Loucy (cell line): ENCODE measurements around the gene SLC10A7.

Experiments
- H2AFZ ChIP-seq: fragments of 200-600 bp; sonication (generic); 2 replicates; pipeline ENCODE4 v1.6.0; 2016; ENCODE audit warnings: antibody characterized with exemption, mild to moderate bottlenecking, low read length, moderate library complexity
- H3F3A ChIP-seq: fragments of 200-600 bp; 2 replicates; pipeline ENCODE4 v1.6.0; 2016; ENCODE audit warnings: antibody characterized with exemption, low read depth, mild to moderate bottlenecking
- H3K27me3 ChIP-seq: fragments of 200-600 bp; sonication (generic); 2 replicates; pipeline ENCODE4 v1.6.1; 2014; ENCODE audit warnings: low read length, mild to moderate bottlenecking; ENCODE audit not compliant: insufficient read depth, poor library complexity, severe bottlenecking
- H3K36me3 ChIP-seq: fragments of 200-600 bp; sonication (generic); 2 replicates; pipeline ENCODE4 v1.6.1; 2016; ENCODE audit warnings: low read length; ENCODE audit not compliant: insufficient read depth
- H3K4me1 ChIP-seq: fragments of 200-600 bp; sonication (generic); 2 replicates; pipeline ENCODE4 v1.5.1; 2014; ENCODE audit warnings: low read length, mild to moderate bottlenecking; ENCODE audit not compliant: insufficient read depth, poor library complexity, severe bottlenecking
- H3K4me2 ChIP-seq: fragments of 200-600 bp; sonication (generic); 2 replicates; pipeline ENCODE4 v1.6.0; 2014; ENCODE audit warnings: antibody characterized with exemption, low read length, low read depth, mild to moderate bottlenecking; ENCODE audit not compliant: poor library complexity, severe bottlenecking
- H3K4me3 ChIP-seq: fragments of 200-600 bp; sonication (generic); 2 replicates; pipeline ENCODE4 v1.5.1; 2014; ENCODE audit warnings: low read length, mild to moderate bottlenecking, mixed read lengths; ENCODE audit not compliant: poor library complexity, severe bottlenecking
- H3K79me2 ChIP-seq: fragments of 200-600 bp; sonication (generic); 2 replicates; pipeline ENCODE4 v1.6.1; 2014; ENCODE audit warnings: low read length; ENCODE audit not compliant: insufficient read depth
- H3K9ac ChIP-seq: fragments of 200-600 bp; sonication (generic); 2 replicates; pipeline ENCODE4 v1.6.0; 2014; ENCODE audit warnings: mild to moderate bottlenecking, low read depth, low read length, moderate library complexity; ENCODE audit not compliant: poor library complexity, severe bottlenecking
- H3K9me2 ChIP-seq: fragments of 200-600 bp; sonication (generic); replicated peaks from 2 replicates; pipeline ENCODE4 v1.6.1; 2016; ENCODE audit warnings: low read depth, low read length, mixed read lengths
- H3K9me3 ChIP-seq: fragments of 200-600 bp; sonication (generic); 2 replicates; pipeline ENCODE4 v1.6.1; 2014; ENCODE audit warnings: mild to moderate bottlenecking, antibody characterized with exemption, low read length, low read depth; ENCODE audit not compliant: insufficient read depth
- H4K20me1 ChIP-seq: fragments of 200-600 bp; sonication (generic); 2 replicates; pipeline ENCODE4 v1.6.0; 2014; ENCODE audit warnings: antibody characterized with exemption, low read length, mild to moderate bottlenecking; ENCODE audit not compliant: insufficient read depth, poor library complexity, severe bottlenecking
- EZH2phosphoT487 ChIP-seq: fragments of 200-600 bp; IDR thresholded peaks from 2 replicates; pipeline ENCODE4 v1.6.1; 2018; ENCODE audit warnings: antibody characterized with exemption, mild to moderate bottlenecking, moderate library complexity, borderline replicate concordance
- TF ChIP-seq, protein P1 (sequence below): fragments of 200-600 bp; sonication (generic); conservative IDR thresholded peaks from 2 replicates; pipeline ENCODE4 v1.5.1; 2014; ENCODE audit warnings: mild to moderate bottlenecking, antibody characterized with exemption, low read length

Gene SLC10A7

DNA sequence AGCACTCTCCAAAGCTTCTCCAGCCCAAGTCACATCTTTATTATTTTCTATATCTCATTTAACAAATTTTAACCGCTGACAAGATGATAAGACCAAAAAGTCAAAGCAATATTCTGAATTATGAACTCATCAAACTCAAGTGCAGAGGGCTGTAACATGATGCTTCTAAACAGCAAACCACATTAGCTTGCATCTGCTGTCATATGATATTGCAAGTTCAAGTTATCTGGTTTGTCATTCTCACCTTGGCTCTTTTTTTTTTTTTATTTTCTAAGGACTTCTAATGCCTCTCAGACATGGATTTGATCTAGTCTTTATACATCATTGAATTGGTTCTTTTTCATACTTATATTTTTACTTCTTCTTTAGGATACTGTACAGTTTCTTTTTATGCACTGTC, 93.4 kb downstream of the SLC10A7 start:
- no peaks in the 10 kb centered on the region for H3K4me1 ChIP-seq
- no peaks in the 10 kb centered on the region for H4K20me1 ChIP-seq
- H3K27me3 ChIP-seq = no peaks in the 10 kb centered on the region
- H3K9ac ChIP-seq = no peak overlapping the region
- H2AFZ ChIP-seq = no peak overlapping the region
- no peak overlapping the region for H3K4me3 ChIP-seq
- H3F3A ChIP-seq = no peaks in the 10 kb centered on the region
- no peaks in the 10 kb centered on the region for H3K9me3 ChIP-seq
- no peaks in the 10 kb centered on the region for H3K9me2 ChIP-seq
- no peak overlapping the region for H3K4me2 ChIP-seq
- TF ChIP-seq EZH2phosphoT487 = no peak
- TF ChIP-seq, protein P1, sequence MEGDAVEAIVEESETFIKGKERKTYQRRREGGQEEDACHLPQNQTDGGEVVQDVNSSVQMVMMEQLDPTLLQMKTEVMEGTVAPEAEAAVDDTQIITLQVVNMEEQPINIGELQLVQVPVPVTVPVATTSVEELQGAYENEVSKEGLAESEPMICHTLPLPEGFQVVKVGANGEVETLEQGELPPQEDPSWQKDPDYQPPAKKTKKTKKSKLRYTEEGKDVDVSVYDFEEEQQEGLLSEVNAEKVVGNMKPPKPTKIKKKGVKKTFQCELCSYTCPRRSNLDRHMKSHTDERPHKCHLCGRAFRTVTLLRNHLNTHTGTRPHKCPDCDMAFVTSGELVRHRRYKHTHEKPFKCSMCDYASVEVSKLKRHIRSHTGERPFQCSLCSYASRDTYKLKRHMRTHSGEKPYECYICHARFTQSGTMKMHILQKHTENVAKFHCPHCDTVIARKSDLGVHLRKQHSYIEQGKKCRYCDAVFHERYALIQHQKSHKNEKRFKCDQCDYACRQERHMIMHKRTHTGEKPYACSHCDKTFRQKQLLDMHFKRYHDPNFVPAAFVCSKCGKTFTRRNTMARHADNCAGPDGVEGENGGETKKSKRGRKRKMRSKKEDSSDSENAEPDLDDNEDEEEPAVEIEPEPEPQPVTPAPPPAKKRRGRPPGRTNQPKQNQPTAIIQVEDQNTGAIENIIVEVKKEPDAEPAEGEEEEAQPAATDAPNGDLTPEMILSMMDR = no peak
- H3K36me3 ChIP-seq = no peaks in the 10 kb centered on the region
- H3K79me2 ChIP-seq = no peaks in the 10 kb centered on the region

DNA sequence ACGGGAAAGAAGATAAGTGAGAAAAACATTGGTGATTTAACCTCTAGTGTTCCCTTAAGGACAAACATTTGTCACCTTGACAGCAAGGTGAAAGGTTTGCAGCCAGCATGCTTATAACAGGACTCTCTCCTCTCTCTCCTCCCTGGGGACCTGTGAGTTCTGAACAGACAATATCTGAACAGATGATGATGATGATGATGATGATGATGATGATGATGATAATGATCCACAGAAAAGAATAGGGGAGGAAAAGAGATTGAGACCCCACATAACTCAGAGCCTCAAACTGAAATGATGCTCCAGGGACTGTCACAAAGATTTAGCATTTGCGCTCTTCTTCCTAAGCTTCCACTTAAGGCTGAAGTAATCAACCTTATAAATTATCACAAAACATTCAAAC, 103.9 kb downstream of the SLC10A7 start:
- no peaks in the 10 kb centered on the region for H3F3A ChIP-seq
- H4K20me1 ChIP-seq = no peaks in the 10 kb centered on the region
- H3K4me2 ChIP-seq = no peak overlapping the region
- H3K9ac ChIP-seq = no peak overlapping the region
- H3K36me3 ChIP-seq = no peaks in the 10 kb centered on the region
- no peak overlapping the region for H2AFZ ChIP-seq
- H3K27me3 ChIP-seq = no peaks in the 10 kb centered on the region
- H3K9me3 ChIP-seq = no peaks in the 10 kb centered on the region
- H3K79me2 ChIP-seq = no peaks in the 10 kb centered on the region
- no peak for TF ChIP-seq EZH2phosphoT487
- TF ChIP-seq, protein P1 = no peak
- no peaks in the 10 kb centered on the region for H3K9me2 ChIP-seq
- H3K4me1 ChIP-seq = no peaks in the 10 kb centered on the region
- H3K4me3 ChIP-seq = no peak overlapping the region

DNA sequence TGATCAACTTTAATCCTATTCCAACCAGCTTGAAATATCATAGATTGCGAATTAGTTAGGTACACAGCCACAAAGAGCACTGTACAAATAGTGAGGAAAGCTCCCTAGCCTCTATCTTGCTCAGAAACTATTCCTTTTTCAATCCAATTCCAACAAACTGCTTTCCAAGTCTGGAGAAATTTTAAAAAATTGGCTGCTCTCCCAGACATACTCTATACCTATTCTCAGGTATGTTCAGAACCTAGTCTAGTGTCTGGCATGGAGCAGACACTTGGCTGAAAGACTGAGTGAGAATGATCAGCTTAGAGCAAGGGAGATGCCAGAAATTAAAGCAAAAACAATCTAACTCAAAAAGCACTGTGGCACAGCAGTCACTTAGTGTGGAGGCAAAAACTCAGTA, 105.9 kb downstream of the SLC10A7 start:
- TF ChIP-seq, protein P1 = no peak
- H3K9me3 ChIP-seq = no peaks in the 10 kb centered on the region
- no peaks in the 10 kb centered on the region for H3F3A ChIP-seq
- no peaks in the 10 kb centered on the region for H3K9me2 ChIP-seq
- H3K4me2 ChIP-seq = no peak overlapping the region
- H3K9ac ChIP-seq = no peak overlapping the region
- no peaks in the 10 kb centered on the region for H3K27me3 ChIP-seq
- H3K4me3 ChIP-seq = no peak overlapping the region
- H2AFZ ChIP-seq = no peak overlapping the region
- no peaks in the 10 kb centered on the region for H4K20me1 ChIP-seq
- H3K79me2 ChIP-seq = no peaks in the 10 kb centered on the region
- no peaks in the 10 kb centered on the region for H3K4me1 ChIP-seq
- no peaks in the 10 kb centered on the region for H3K36me3 ChIP-seq
